GM13977 (cell line): ENCODE results near the gene KCP.

Experiments
- DNase-seq: peaks from one replicate; pipeline ENCODE4 v3.0.0; 2012; ENCODE audit warnings: low spot score
- CTCF ChIP-seq: IDR thresholded peaks from 2 replicates; pipeline ENCODE4 v1.5.1; 2012; ENCODE audit warnings: mild to moderate bottlenecking, control low read depth; ENCODE audit not compliant: insufficient read depth; ENCODE audit errors: extremely low read depth, missing control alignments
- in situ Hi-C: fragments of 300-500 bp; cut with MboI; formaldehyde crosslinking; loops from one replicate; pipeline ENCODE4 v1.12.0; 2022; ENCODE audit warnings: low sequenced_read_pairs, low pct_unique_long_range_greater_than_20kb, mixed read lengths, inconsistent platforms; ENCODE audit not compliant: unreplicated experiment

The KCP gene

DNA sequence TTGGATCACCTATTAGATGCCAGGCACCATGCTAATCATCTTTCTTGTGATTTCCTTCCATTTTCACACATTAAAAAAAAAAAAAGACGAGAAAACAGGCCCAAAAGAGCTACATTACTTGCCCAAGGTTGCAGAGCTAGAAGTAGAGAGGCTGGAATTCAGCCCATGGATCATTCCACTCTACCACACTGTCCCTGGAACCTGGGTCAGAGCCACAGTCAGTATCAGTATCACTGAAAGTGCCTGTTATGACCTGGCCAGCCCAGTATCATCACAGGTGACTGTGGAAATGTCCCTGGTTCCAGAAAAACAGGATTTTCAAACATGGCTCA is 83.6 kb downstream of the KCP start:
- in situ Hi-C loops = no loop called here
- DNase-seq = no peak
- no peak for TF ChIP-seq CTCF
